Ovary (tissue), 3 donors: Measurements from ENCODE around the gene RBM5.

Source experiments
- CTCF ChIP-seq, 3 donors: fragments of 450-650 bp in 2 of 3; fragments of 200-600 bp in 1 of 3; IDR thresholded peaks; one replicate each; pipeline versions ENCODE4 v1.5.1 to v1.8.0; 2016 to 2022; ENCODE audit warnings: antibody characterized with exemption in 3 of 3, mild to moderate bottlenecking in 1 of 3
- EP300 ChIP-seq: sonication (generic); formaldehyde crosslinking; IDR thresholded peaks from one replicate; pipeline ENCODE4 v1.6.1; 2017; ENCODE audit warnings: antibody characterized with exemption
- POLR2A ChIP-seq: fragments of 450-650 bp; IDR thresholded peaks from one replicate; pipeline ENCODE4 v1.6.1; 2017; ENCODE audit warnings: antibody characterized with exemption, mild to moderate bottlenecking, moderate library complexity
- donor health status: DM: no; HTN: no; CAD: no.

- TF ChIP-seq CTCF (IDR thresholded peaks at IDR 0.05) (no peak), POLR2A (no peak), EP300 (no peak)
Measured at GRCh38 chr3:50163572-50164455, 75.1 kb downstream of the RBM5 start.
